ENCODE measurements around the gene KSR1. TPM values are rescaled to one million over a fixed set of nuclear protein-coding genes. Genes with fewer than 3 reads are reported as not detected.

KSR1 gene
- total and polyA plus RNA-seq, 9 of the 15 experiments (the other 6 are each of a cell fraction or from before 2014, with no cell fraction given), result 1.4 to 51.7 (median 18.4) TPM

GRCh38 chr17:27621536-27621935 lies 165.3 kb downstream of the KSR1 start (continued):
- TF ChIP-seq, protein P1, sequence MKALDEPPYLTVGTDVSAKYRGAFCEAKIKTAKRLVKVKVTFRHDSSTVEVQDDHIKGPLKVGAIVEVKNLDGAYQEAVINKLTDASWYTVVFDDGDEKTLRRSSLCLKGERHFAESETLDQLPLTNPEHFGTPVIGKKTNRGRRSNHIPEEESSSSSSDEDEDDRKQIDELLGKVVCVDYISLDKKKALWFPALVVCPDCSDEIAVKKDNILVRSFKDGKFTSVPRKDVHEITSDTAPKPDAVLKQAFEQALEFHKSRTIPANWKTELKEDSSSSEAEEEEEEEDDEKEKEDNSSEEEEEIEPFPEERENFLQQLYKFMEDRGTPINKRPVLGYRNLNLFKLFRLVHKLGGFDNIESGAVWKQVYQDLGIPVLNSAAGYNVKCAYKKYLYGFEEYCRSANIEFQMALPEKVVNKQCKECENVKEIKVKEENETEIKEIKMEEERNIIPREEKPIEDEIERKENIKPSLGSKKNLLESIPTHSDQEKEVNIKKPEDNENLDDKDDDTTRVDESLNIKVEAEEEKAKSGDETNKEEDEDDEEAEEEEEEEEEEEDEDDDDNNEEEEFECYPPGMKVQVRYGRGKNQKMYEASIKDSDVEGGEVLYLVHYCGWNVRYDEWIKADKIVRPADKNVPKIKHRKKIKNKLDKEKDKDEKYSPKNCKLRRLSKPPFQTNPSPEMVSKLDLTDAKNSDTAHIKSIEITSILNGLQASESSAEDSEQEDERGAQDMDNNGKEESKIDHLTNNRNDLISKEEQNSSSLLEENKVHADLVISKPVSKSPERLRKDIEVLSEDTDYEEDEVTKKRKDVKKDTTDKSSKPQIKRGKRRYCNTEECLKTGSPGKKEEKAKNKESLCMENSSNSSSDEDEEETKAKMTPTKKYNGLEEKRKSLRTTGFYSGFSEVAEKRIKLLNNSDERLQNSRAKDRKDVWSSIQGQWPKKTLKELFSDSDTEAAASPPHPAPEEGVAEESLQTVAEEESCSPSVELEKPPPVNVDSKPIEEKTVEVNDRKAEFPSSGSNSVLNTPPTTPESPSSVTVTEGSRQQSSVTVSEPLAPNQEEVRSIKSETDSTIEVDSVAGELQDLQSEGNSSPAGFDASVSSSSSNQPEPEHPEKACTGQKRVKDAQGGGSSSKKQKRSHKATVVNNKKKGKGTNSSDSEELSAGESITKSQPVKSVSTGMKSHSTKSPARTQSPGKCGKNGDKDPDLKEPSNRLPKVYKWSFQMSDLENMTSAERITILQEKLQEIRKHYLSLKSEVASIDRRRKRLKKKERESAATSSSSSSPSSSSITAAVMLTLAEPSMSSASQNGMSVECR (CRISPR knock-in tag; IDR thresholded peaks at IDR 0.05), result no peak

DNA sequence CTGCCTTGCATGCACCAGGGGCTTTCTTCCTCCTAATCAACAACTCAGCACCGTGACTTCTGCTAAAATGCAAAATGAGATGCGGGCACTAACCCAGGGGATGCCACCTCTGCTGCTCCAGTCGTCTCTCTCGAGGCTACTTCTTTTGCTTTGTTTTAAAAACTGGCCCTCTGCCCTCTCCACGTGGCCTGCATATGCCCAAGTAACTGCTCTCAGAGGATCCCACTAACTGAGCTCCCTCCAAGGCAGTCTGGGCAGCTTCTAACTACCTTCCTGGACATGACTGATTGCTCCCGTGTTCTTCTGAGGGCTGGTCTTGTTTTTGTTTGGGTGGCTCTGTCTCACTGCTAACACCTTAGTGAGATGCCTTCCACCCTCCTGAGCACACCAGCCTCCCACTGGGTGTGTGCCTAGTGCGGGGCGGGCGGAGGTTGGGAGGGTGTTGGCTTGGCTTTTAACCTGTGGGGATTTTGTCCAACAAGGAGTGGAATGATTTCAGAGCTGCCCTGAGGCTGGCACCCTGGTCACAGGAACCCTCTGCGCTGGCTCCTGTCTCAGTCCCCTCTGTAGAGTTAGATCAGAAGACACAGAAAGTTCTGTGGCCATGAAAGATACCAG lies 165.8 kb downstream of the KSR1 start:
- no TSS peak for BruUV-seq (replicated peaks)
- ChIA-PET CTCF (ENCODE audit: low intra/inter-chr PET ratio) (no interaction called here), POLR2A (interaction anchor here (0.8 kb wide), 1 partner anchor 12 kb away, joined by 5 read pairs; no protein-coding TSS in a partner anchor)
- 85% methylated on average over 10 of the region's 10 CpGs for WGBS (ENCODE audit: insufficient coverage, low coverage, missing lambda C conversion rate)
- intact Hi-C loops (cut with micrococcal nuclease) (no loop called here), in situ Hi-C loops (cut with MboI) (no loop called here)
- Histone ChIP-seq H3K4me2 (ENCODE audit: insufficient read depth, low read length) (no peak overlapping the region), H3K36me3 (ENCODE audit: control insufficient read depth, insufficient read depth, low read length) (peaks cover 82% of the 10 kb centered on the region; the same call in 2 of the 3 replicates), H3K4me1 (replicated peaks in 1 of 2; ENCODE audit: control insufficient read depth in 2 of 2, insufficient read depth in 2 of 2, low read length in 2 of 2) (no peaks in the 10 kb centered on the region), H3K4me3 (no peak overlapping the region), H3K9me3 (replicated peaks; ENCODE audit: control insufficient read depth, insufficient read depth, low read depth, low read length) (no peaks in the 10 kb centered on the region), H3K79me2 (ENCODE audit: control insufficient read depth, insufficient read depth, low read length) (no peaks in the 10 kb centered on the region), H2AFZ (ENCODE audit: low read depth, low read length) (no peak overlapping the region), H3K27ac (ENCODE audit: extremely low read depth, low read depth, low read length) (no peak overlapping the region), H3K27me3 (ENCODE audit: control insufficient read depth in 2 of 2, insufficient read depth in 2 of 2, low read length in 2 of 2) (no peaks in the 10 kb centered on the region), H3K9me1 (ENCODE audit: control insufficient read depth, insufficient read depth, low read length) (no peaks in the 10 kb centered on the region), H3K9ac (ENCODE audit: insufficient read depth in 1 of 2, low read depth in 2 of 2, low read length in 2 of 2) (no peak overlapping the region), H4K20me1 (replicated peaks; ENCODE audit: control insufficient read depth, insufficient read depth, low read length) (no peaks in the 10 kb centered on the region; the same call in 1 of the 2 replicates)
- FAIRE-seq, result no peak
- no peak for ATAC-seq
- no peak for DNase-seq (ENCODE audit: extremely low read depth in 1 of 4, low spot score in 3 of 4)
- TF ChIP-seq NCOA2 (IDR thresholded peaks at IDR 0.05; ENCODE audit: partially characterized antibody in 2 of 2) (no peak), ZNF232 (CRISPR knock-in tag; IDR thresholded peaks at IDR 0.05) (no peak), NR2C1 (IDR thresholded peaks at IDR 0.05) (no peak), NR2C1 (tag; IDR thresholded peaks at IDR 0.05) (no peak), KLF10 (CRISPR knock-in tag; IDR thresholded peaks at IDR 0.05) (no peak), ZNF217 (CRISPR knock-in tag; IDR thresholded peaks at IDR 0.05) (no peak), PHB2 (IDR thresholded peaks at IDR 0.05; ENCODE audit: low read depth) (no peak), USF1 (CRISPR knock-in tag; IDR thresholded peaks at IDR 0.05) (no peak)
- TF ChIP-seq, protein P2, sequence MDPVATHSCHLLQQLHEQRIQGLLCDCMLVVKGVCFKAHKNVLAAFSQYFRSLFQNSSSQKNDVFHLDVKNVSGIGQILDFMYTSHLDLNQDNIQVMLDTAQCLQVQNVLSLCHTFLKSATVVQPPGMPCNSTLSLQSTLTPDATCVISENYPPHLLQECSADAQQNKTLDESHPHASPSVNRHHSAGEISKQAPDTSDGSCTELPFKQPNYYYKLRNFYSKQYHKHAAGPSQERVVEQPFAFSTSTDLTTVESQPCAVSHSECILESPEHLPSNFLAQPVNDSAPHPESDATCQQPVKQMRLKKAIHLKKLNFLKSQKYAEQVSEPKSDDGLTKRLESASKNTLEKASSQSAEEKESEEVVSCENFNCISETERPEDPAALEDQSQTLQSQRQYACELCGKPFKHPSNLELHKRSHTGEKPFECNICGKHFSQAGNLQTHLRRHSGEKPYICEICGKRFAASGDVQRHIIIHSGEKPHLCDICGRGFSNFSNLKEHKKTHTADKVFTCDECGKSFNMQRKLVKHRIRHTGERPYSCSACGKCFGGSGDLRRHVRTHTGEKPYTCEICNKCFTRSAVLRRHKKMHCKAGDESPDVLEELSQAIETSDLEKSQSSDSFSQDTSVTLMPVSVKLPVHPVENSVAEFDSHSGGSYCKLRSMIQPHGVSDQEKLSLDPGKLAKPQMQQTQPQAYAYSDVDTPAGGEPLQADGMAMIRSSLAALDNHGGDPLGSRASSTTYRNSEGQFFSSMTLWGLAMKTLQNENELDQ (CRISPR knock-in tag; IDR thresholded peaks at IDR 0.05; ENCODE audit: borderline replicate concordance), result no peak
- TF ChIP-seq, protein P3, sequence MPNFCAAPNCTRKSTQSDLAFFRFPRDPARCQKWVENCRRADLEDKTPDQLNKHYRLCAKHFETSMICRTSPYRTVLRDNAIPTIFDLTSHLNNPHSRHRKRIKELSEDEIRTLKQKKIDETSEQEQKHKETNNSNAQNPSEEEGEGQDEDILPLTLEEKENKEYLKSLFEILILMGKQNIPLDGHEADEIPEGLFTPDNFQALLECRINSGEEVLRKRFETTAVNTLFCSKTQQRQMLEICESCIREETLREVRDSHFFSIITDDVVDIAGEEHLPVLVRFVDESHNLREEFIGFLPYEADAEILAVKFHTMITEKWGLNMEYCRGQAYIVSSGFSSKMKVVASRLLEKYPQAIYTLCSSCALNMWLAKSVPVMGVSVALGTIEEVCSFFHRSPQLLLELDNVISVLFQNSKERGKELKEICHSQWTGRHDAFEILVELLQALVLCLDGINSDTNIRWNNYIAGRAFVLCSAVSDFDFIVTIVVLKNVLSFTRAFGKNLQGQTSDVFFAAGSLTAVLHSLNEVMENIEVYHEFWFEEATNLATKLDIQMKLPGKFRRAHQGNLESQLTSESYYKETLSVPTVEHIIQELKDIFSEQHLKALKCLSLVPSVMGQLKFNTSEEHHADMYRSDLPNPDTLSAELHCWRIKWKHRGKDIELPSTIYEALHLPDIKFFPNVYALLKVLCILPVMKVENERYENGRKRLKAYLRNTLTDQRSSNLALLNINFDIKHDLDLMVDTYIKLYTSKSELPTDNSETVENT (CRISPR knock-in tag; IDR thresholded peaks at IDR 0.05), result no peak
